T-helper 17 cell (primary cell): ENCODE results near the gene WSCD2. TPM values are rescaled to one million over a fixed set of nuclear protein-coding genes. Genes with fewer than 3 reads are reported as not detected.

ENCODE experiments used
- ATAC-seq: fragments of 150-1000 bp; cut with Tn5 transposase; 2 replicates; pipeline ENCODE4 v1.10.0; 2021; ENCODE audit warnings: mild to moderate bottlenecking, moderate library complexity
- DNase-seq, 3 donors: peaks; one replicate each; pipeline versions ENCODE4 v3.0.0 to v3.0.0-alpha.2; 2020 to 2021
- H3K9me3 ChIP-seq: one replicate; pipeline ENCODE4 v1.7.0; 2013; ENCODE audit warnings: low read length, mild to moderate bottlenecking; ENCODE audit not compliant: control insufficient read depth, poor library complexity, severe bottlenecking
- H3K27ac Mint-ChIP-seq: one replicate; pipeline ENCODE4 v1.8.0; 2022; ENCODE audit warnings: mild to moderate bottlenecking, moderate library complexity, mixed read lengths
- H3K27me3 Mint-ChIP-seq: one replicate; pipeline ENCODE4 v1.8.0; 2022; ENCODE audit warnings: mixed read lengths
- H3K36me3 Mint-ChIP-seq: one replicate; pipeline ENCODE4 v1.8.0; 2022; ENCODE audit warnings: low read depth, mixed read lengths
- H3K4me1 Mint-ChIP-seq: one replicate; pipeline ENCODE4 v1.8.0; 2022; ENCODE audit warnings: mild to moderate bottlenecking, mixed read lengths
- H3K4me3 Mint-ChIP-seq: one replicate; pipeline ENCODE4 v1.8.0; 2022; ENCODE audit warnings: mild to moderate bottlenecking, moderate library complexity, mixed read lengths
- total RNA-seq, 4 donors: library from RNA in 2 of 4; stranded (reverse) in 2 of 4; gene quantifications; one replicate each; pipeline ENCODE4 v1.2.3 and lab custom pipeline; 2022 to 2026

WSCD2 gene
- total RNA-seq, 2 donors from 2014 or later, result 0.60 TPM; not detected in 1

DNA sequence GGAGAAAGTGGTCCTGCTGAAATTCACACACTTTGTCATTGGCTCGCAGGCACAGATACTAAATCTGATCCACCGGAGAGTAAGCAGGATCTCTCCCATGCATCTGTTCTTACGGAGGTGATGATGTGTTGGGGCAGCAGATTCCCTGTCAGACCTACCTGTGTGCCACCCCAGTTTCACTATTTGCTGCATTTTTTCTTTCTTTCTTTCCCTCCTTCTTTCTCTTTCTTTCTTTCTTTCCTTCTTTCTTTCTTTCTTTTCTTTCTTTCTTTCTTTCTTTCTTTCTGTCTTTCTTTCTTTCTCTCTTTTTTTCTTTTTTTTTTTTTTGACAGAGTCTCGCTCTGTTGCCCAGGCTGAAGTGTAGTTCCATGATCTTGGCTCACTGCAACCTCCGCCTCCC is 37.4 kb downstream of the WSCD2 start:
- Mint-ChIP-seq H3K36me3 (no peaks in the 10 kb centered on the region), H3K27me3 (peaks cover 32% of the 10 kb centered on the region), H3K4me1 (no peaks in the 10 kb centered on the region), H3K4me3 (no peak overlapping the region), H3K27ac (no peak overlapping the region)
- ATAC-seq (no peak), DNase-seq (no peak)
- H3K9me3 ChIP-seq, result no peaks in the 10 kb centered on the region

GRCh38 chr12:108167974-108168373 is 38.9 kb downstream of the WSCD2 start:
- DNase-seq, result no peak
- Mint-ChIP-seq H3K4me1 (no peaks in the 10 kb centered on the region), H3K36me3 (no peaks in the 10 kb centered on the region), H3K27me3 (peaks cover 36% of the 10 kb centered on the region), H3K4me3 (no peak overlapping the region), H3K27ac (no peak overlapping the region)
- H3K9me3 ChIP-seq, result no peaks in the 10 kb centered on the region
- ATAC-seq, result no peak

- Mint-ChIP-seq H3K36me3 (no peaks in the 10 kb centered on the region), H3K4me3 (no peak overlapping the region), H3K27me3 (peaks cover 32% of the 10 kb centered on the region), H3K4me1 (no peaks in the 10 kb centered on the region), H3K27ac (no peak overlapping the region)
- H3K9me3 ChIP-seq, result no peaks in the 10 kb centered on the region
- ATAC-seq, result no peak
- no peak for DNase-seq
Observed at GRCh38 chr12:108169708-108170107, 40.6 kb downstream of the WSCD2 start.

DNA sequence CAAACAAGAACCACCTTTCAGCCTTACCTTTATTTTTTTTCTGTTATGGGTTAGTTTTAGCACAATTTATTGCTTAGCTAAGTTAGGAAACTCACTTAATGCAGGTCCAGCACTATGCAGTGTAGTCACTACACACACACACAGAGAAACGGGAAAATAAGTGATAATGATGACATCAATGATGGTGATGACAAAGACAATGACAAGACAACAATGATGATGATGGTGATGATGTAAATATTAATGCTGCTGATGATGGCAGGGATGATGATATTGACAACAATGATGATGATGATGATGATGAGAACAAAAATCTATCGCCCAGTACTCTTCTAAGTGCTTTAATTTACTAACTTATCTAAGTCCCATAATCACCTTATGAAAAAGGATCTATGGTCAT is 41.1 kb downstream of the WSCD2 start:
- H3K9me3 ChIP-seq, result no peaks in the 10 kb centered on the region
- Mint-ChIP-seq H3K4me1 (no peaks in the 10 kb centered on the region), H3K27ac (no peak overlapping the region), H3K4me3 (no peak overlapping the region), H3K27me3 (peaks cover 30% of the 10 kb centered on the region), H3K36me3 (no peaks in the 10 kb centered on the region)
- DNase-seq (no peak), ATAC-seq (no peak)

GRCh38 chr12:108172033-108172432 is 42.9 kb downstream of the WSCD2 start:
- Mint-ChIP-seq H3K36me3 (no peaks in the 10 kb centered on the region), H3K4me3 (no peak overlapping the region), H3K27ac (no peak overlapping the region), H3K27me3 (peaks cover 34% of the 10 kb centered on the region), H3K4me1 (no peaks in the 10 kb centered on the region)
- ATAC-seq (no peak), DNase-seq (no peak)
- no peaks in the 10 kb centered on the region for H3K9me3 ChIP-seq

DNA sequence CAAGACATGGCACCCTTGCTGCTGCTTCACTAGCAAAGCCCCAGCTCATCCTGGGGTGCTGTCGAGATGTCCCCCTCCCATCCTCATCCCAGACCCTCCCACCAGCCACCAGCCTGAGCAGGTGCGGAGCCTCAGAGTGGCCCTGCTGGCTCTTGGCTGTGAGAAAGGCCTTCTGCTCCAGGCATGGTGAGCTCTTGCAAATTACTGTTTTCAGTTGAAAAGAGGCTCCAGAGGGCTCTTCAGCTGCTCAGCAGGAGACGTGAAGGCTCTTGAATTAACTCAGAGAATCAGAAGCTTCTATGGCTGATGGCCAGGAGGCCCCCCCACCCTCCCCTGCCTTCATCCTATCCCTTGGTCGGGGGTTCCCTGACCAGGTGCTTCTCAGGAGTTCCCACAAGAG is 44.1 kb downstream of the WSCD2 start:
- ATAC-seq (no peak), DNase-seq (no peak)
- Mint-ChIP-seq H3K4me1 (no peaks in the 10 kb centered on the region), H3K27ac (no peak overlapping the region), H3K4me3 (no peak overlapping the region), H3K36me3 (no peaks in the 10 kb centered on the region), H3K27me3 (peaks cover 40% of the 10 kb centered on the region)
- H3K9me3 ChIP-seq, result no peaks in the 10 kb centered on the region

DNA sequence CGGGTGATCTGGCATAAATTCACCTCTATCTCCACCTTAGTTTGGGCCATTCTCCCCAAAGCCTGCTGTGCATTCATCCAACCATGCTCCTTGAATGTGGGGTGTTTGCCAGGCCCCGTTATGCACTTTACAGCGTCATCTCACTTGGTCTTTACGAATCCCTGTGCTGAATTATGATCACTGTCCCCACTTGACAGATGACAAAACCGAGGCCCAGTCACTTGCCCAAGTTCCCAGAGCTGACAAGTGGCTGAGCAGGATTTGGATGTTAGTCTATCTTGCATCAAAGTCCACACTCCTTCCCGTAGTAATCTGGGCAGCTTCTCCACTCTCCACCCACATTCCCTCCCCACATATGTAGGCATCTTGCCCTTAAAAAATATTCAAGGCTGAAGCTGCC is 44.8 kb downstream of the WSCD2 start:
- no peak for ATAC-seq
- DNase-seq, result no peak
- Mint-ChIP-seq H3K27ac (no peak overlapping the region), H3K36me3 (no peaks in the 10 kb centered on the region), H3K4me3 (no peak overlapping the region), H3K27me3 (peaks cover 35% of the 10 kb centered on the region), H3K4me1 (no peaks in the 10 kb centered on the region)
- no peaks in the 10 kb centered on the region for H3K9me3 ChIP-seq

DNA sequence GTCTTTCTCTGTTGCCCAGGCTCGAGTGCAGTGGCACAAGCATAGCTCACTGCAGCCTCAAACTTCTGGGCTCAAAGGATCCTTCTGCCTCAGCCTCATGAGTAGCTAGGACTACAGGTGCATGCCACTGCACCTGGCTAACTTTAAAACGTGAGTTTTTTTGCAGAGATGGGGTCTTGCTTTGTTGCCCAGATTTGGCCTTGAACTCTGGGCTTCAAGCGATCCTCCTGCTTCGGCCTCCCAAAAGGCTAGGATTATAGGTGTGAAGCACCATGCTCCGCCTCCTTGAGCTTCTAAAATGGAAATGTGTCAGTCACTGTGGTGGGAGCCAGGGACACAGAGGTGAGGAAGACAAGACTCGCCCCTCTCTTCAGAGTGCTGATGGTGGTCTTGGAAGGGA is 45.6 kb downstream of the WSCD2 start:
- DNase-seq (no peak), ATAC-seq (no peak)
- no peaks in the 10 kb centered on the region for H3K9me3 ChIP-seq
- Mint-ChIP-seq H3K36me3 (no peaks in the 10 kb centered on the region), H3K4me1 (no peaks in the 10 kb centered on the region), H3K27ac (no peak overlapping the region), H3K27me3 (peaks cover 29% of the 10 kb centered on the region), H3K4me3 (no peak overlapping the region)

- no peaks in the 10 kb centered on the region for H3K9me3 ChIP-seq
- Mint-ChIP-seq H3K4me3 (no peak overlapping the region), H3K4me1 (no peaks in the 10 kb centered on the region), H3K27ac (no peak overlapping the region), H3K27me3 (peaks cover 22% of the 10 kb centered on the region), H3K36me3 (no peaks in the 10 kb centered on the region)
- ATAC-seq, result no peak
- no peak for DNase-seq
Observed at GRCh38 chr12:108175310-108175709, 46.2 kb downstream of the WSCD2 start.

DNA sequence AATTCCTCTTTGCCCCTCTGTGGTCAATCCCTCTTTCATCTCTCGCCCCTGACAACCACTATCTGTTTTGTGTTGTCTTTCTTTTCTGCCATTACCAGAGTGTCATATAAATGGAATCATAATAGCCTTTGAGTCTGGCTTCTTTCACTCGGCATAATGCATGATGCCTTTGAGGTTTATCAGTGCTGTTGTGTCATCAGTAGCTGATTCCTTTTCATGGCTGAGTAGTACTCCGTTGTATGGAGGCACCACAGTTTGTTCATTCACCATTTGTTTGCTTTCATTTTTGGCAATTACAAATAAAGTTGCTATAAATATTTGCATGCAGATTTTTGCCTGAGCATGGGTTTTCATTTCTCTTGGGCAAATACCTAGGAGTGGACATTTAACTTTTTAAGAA is 47.2 kb downstream of the WSCD2 start:
- Mint-ChIP-seq H3K4me3 (no peak overlapping the region), H3K4me1 (no peaks in the 10 kb centered on the region), H3K36me3 (no peaks in the 10 kb centered on the region), H3K27ac (no peak overlapping the region), H3K27me3 (peaks cover 17% of the 10 kb centered on the region)
- ATAC-seq, result no peak
- H3K9me3 ChIP-seq, result no peaks in the 10 kb centered on the region
- no peak for DNase-seq

- H3K9me3 ChIP-seq, result no peaks in the 10 kb centered on the region
- no peak overlapping the region for H3K27ac Mint-ChIP-seq
- DNase-seq (no peak), ATAC-seq (no peak)
- no peaks in the 10 kb centered on the region for H3K4me1 Mint-ChIP-seq
- H3K36me3 Mint-ChIP-seq, result no peaks in the 10 kb centered on the region
- H3K4me3 Mint-ChIP-seq, result no peak overlapping the region
- H3K27me3 Mint-ChIP-seq, result peaks cover 15% of the 10 kb centered on the region
Observed at GRCh38 chr12:108177131-108177530, 48.0 kb downstream of the WSCD2 start.

DNA sequence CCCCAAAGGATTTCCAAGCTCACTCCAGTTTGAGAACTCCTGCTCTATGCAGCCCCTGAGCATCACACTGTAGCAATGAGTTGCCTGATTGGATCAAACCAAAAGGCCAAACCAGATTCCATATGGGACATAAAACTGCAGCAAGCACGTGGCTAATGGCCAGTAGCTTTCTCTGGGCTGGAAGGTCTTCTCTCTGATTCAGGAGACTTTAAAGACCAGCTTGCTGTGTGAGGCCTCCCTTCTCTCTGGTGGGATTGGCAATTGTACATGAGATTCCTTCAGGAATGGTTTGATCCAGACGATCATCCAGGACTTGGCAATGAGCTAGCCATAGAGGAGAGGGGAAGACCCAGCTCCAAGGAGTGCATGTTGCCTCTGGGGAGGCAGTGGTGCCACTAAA is 50.2 kb downstream of the WSCD2 start:
- Mint-ChIP-seq H3K4me3 (no peak overlapping the region), H3K27me3 (peaks cover 14% of the 10 kb centered on the region), H3K36me3 (no peaks in the 10 kb centered on the region), H3K27ac (no peak overlapping the region), H3K4me1 (no peaks in the 10 kb centered on the region)
- ATAC-seq, result no peak
- DNase-seq, result no peak
- H3K9me3 ChIP-seq, result no peaks in the 10 kb centered on the region

DNA sequence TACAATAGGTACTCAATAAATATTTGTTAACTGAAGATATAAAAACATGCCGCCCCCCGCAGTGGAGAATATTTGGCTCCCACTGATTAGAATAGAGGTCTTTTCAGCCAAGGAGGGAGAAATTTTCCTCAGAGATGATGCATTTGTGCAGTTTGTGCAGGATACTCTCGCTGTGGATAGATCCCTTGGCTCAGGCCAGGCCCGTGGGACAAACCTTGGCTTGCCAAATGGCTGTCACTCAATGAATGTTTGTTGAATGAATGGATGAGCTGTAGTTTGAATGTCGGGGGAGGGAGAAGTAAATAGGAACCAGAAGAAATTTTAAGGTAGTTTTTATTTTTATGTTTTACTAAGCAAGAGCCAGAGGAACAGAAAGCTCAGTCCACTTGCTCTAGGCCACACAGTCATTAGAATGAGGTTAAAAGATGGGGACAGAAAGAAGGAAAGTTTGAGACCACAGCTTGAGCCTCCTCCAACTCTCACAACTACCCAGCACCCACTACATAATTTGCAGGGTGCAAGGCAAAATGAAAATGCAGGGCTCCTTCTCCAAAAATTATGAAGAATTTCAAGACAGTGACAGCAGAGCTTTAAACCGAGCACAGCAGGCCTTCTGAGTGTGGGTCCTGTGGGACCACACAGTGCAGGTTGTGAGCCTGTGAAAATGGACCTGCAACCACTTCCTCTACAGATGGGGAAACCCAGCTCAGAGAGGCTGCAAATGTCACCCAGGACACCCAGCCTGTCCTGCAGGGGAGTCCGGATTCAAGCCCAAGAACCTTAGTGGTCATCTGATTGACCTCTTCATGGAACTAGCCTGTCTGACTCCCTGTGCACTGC is 51.4 kb downstream of the WSCD2 start:
- no peak for ATAC-seq
- Mint-ChIP-seq H3K4me1 (no peaks in the 10 kb centered on the region), H3K27ac (no peak overlapping the region), H3K36me3 (no peaks in the 10 kb centered on the region), H3K27me3 (peaks cover 11% of the 10 kb centered on the region), H3K4me3 (no peak overlapping the region)
- no peaks in the 10 kb centered on the region for H3K9me3 ChIP-seq
- no peak for DNase-seq

GRCh38 chr12:108181095-108181454 is 52.0 kb downstream of the WSCD2 start:
- no peaks in the 10 kb centered on the region for H3K9me3 ChIP-seq
- no peaks in the 10 kb centered on the region for H3K36me3 Mint-ChIP-seq
- ATAC-seq, result no peak
- DNase-seq, result no peak
- H3K4me3 Mint-ChIP-seq, result no peak overlapping the region
- H3K27ac Mint-ChIP-seq, result no peak overlapping the region
- no peaks in the 10 kb centered on the region for H3K4me1 Mint-ChIP-seq
- H3K27me3 Mint-ChIP-seq, result peaks cover 14% of the 10 kb centered on the region
